Smooth muscle cell (in vitro differentiated cells): Measurements from ENCODE around the gene ACVR1. TPM values are rescaled to one million over a fixed set of nuclear protein-coding genes. Genes with fewer than 3 reads are reported as not detected.

ENCODE experiments used
- DNase-seq: peaks from one replicate; lab custom pipeline; 2025; ENCODE audit not compliant: unreplicated experiment; lab: John Stamatoyannopoulos, UW
- H2AFZ ChIP-seq: fragments of 200-600 bp; sonication (generic); 2 replicates; pipeline ENCODE4 v1.6.0; 2016; ENCODE audit warnings: antibody characterized with exemption, low read depth, mild to moderate bottlenecking
- H3F3A ChIP-seq: fragments of 200-600 bp; sonication (generic); 2 replicates; pipeline ENCODE4 v1.6.0; 2017; ENCODE audit warnings: antibody characterized with exemption, low read depth
- H3K27ac ChIP-seq: fragments of 200-600 bp; sonication (generic); 2 replicates; pipeline ENCODE4 v1.5.1; 2016; ENCODE audit warnings: low read depth, mild to moderate bottlenecking
- H3K27me3 ChIP-seq: fragments of 200-600 bp; sonication (generic); 2 replicates; pipeline ENCODE4 v1.6.1; 2016; ENCODE audit warnings: low read depth, mild to moderate bottlenecking
- H3K36me3 ChIP-seq: fragments of 200-600 bp; sonication (generic); 2 replicates; pipeline ENCODE4 v1.5.1; 2016; ENCODE audit warnings: low read depth
- H3K4me1 ChIP-seq: fragments of 200-600 bp; sonication (generic); 2 replicates; pipeline ENCODE4 v1.5.1; 2016; ENCODE audit warnings: low read depth
- H3K4me2 ChIP-seq: fragments of 200-600 bp; sonication (generic); 2 replicates; pipeline ENCODE4 v1.6.0; 2016; ENCODE audit warnings: mild to moderate bottlenecking
- H3K4me3 ChIP-seq: fragments of 200-600 bp; sonication (generic); 2 replicates; pipeline ENCODE4 v1.5.1; 2016; ENCODE audit warnings: mild to moderate bottlenecking
- H3K79me2 ChIP-seq: fragments of 200-600 bp; sonication (generic); 2 replicates; pipeline ENCODE4 v1.6.0; 2016; ENCODE audit warnings: low read depth, mild to moderate bottlenecking
- H3K9ac ChIP-seq: fragments of 200-600 bp; sonication (generic); 2 replicates; pipeline ENCODE4 v1.6.0; 2016; ENCODE audit warnings: low read depth
- H3K9me3 ChIP-seq: fragments of 200-600 bp; sonication (generic); replicated peaks from 2 replicates; pipeline ENCODE4 v1.5.1; 2016; ENCODE audit warnings: low read depth
- H4K20me1 ChIP-seq: fragments of 200-600 bp; sonication (generic); 2 replicates; pipeline ENCODE4 v1.6.0; 2016; ENCODE audit warnings: low read depth
- CTCF ChIP-seq: fragments of 200-600 bp; sonication (generic); IDR thresholded peaks from 2 replicates; pipeline ENCODE4 v1.5.1; 2017; ENCODE audit warnings: borderline replicate concordance, mild to moderate bottlenecking, antibody characterized with exemption; ENCODE audit not compliant: insufficient read depth, poor library complexity, severe bottlenecking
- WGBS: methylation state at CpG from one replicate; pipeline ENCODE4 v1.1.7; 2016; ENCODE audit warnings: low lambda C conversion rate; 5-methylcytosine and 5-hydroxymethylcytosine counted together
- polyA plus RNA-seq: library from polyadenylated mRNA; unstranded; fragments of >200 nt; fragmentation: Nextera tagmentation; extraction: Ambion mirVana; gene quantifications from 2 replicates; pipeline ENCODE4 v1.2.1, GENCODE V29; 2016
- total RNA-seq: library from RNA; depleted of rRNA; stranded (reverse); fragments of >200 nt; gene quantifications from 2 replicates; pipeline ENCODE4 v1.2.3, GENCODE V29; 2014

ACVR1 gene
- total and polyA plus RNA-seq, 2 experiments from 2014 or later = 27.2 to 32.7 TPM

- Histone ChIP-seq H3K27ac (no peak overlapping the region), H3K27me3 (no peaks in the 10 kb centered on the region), H3K9ac (no peak overlapping the region), H4K20me1 (no peaks in the 10 kb centered on the region), H3K9me3 (no peaks in the 10 kb centered on the region), H3K36me3 (no peaks in the 10 kb centered on the region), H3K79me2 (no peaks in the 10 kb centered on the region), H3K4me2 (no peak overlapping the region), H3K4me3 (no peak overlapping the region), H3F3A (no peaks in the 10 kb centered on the region), H3K4me1 (no peaks in the 10 kb centered on the region), H2AFZ (no peak overlapping the region)
- DNase-seq = no peak
- TF ChIP-seq CTCF = no peak
- 88% methylated on average over 1 of the region's 1 CpG for WGBS
Observed at GRCh38 chr2:157922815-157923214, 46.7 kb upstream of the ACVR1 start.

GRCh38 chr2:157922336-157922735 lies 46.2 kb upstream of the ACVR1 start:
- no peak overlapping the region for H2AFZ ChIP-seq
- 91% methylated on average over 5 of the region's 5 CpGs for WGBS

GRCh38 chr2:157920736-157921135 lies 44.6 kb upstream of the ACVR1 start:
- Histone ChIP-seq H3K4me1 (no peaks in the 10 kb centered on the region), H3K9me3 (no peaks in the 10 kb centered on the region), H3K36me3 (no peaks in the 10 kb centered on the region), H3K9ac (no peak overlapping the region), H3K79me2 (no peaks in the 10 kb centered on the region), H4K20me1 (no peaks in the 10 kb centered on the region), H3F3A (no peaks in the 10 kb centered on the region), H3K27me3 (no peaks in the 10 kb centered on the region), H3K4me2 (no peak overlapping the region), H3K27ac (no peak overlapping the region), H2AFZ (no peak overlapping the region), H3K4me3 (no peak overlapping the region)
- 67% methylated on average over 1 of the region's 1 CpG for WGBS
- no peak for DNase-seq
- TF ChIP-seq CTCF = no peak

More at GRCh38 chr2:157922336-157922735, 46.2 kb upstream of the ACVR1 start:
- H3K27ac ChIP-seq = no peak overlapping the region
- no peak for TF ChIP-seq CTCF
- no peaks in the 10 kb centered on the region for H3F3A ChIP-seq
- no peaks in the 10 kb centered on the region for H3K4me1 ChIP-seq
- no peaks in the 10 kb centered on the region for H3K9me3 ChIP-seq
- no peak overlapping the region for H3K4me2 ChIP-seq
- H4K20me1 ChIP-seq = no peaks in the 10 kb centered on the region
- H3K27me3 ChIP-seq = no peaks in the 10 kb centered on the region
- H3K9ac ChIP-seq = no peak overlapping the region
- H3K4me3 ChIP-seq = no peak overlapping the region
- H3K36me3 ChIP-seq = no peaks in the 10 kb centered on the region
- no peaks in the 10 kb centered on the region for H3K79me2 ChIP-seq
- no peak for DNase-seq

- WGBS = 85% methylated on average over 6 of the region's 6 CpGs
- no peaks in the 10 kb centered on the region for H3K36me3 ChIP-seq
Observed at GRCh38 chr2:157919181-157919580, 43.1 kb upstream of the ACVR1 start.

More at GRCh38 chr2:157919181-157919580, 43.1 kb upstream of the ACVR1 start:
- TF ChIP-seq CTCF = no peak
- Histone ChIP-seq H3F3A (no peaks in the 10 kb centered on the region), H4K20me1 (no peaks in the 10 kb centered on the region), H3K9me3 (no peaks in the 10 kb centered on the region), H3K27me3 (no peaks in the 10 kb centered on the region), H2AFZ (no peak overlapping the region), H3K27ac (no peak overlapping the region), H3K4me1 (no peaks in the 10 kb centered on the region), H3K4me3 (no peak overlapping the region), H3K79me2 (no peaks in the 10 kb centered on the region), H3K9ac (no peak overlapping the region), H3K4me2 (no peak overlapping the region)
- DNase-seq = no peak
